Kidney epithelial cell (primary cell): ENCODE results near the gene CSGALNACT2. TPM values are rescaled to one million over a fixed set of nuclear protein-coding genes. Genes with fewer than 3 reads are reported as not detected.

Source experiments
- DNase-seq: peaks from one replicate; pipeline ENCODE4 v3.0.0-alpha.2; 2010; ENCODE audit warnings: low read depth
- H3K27me3 ChIP-seq: 2 replicates; pipeline ENCODE4 v1.6.0; 2011; ENCODE audit warnings: low read length; ENCODE audit not compliant: control insufficient read depth, insufficient read depth
- H3K36me3 ChIP-seq: 2 replicates; pipeline ENCODE4 v1.5.1; 2011; ENCODE audit warnings: low read length; ENCODE audit not compliant: control insufficient read depth, insufficient read depth
- H3K4me3 ChIP-seq: 2 replicates; pipeline ENCODE4 v1.5.1; 2011; ENCODE audit warnings: low read depth, mild to moderate bottlenecking, control low read depth, low read length
- CTCF ChIP-seq: IDR thresholded peaks from 2 replicates; pipeline ENCODE4 v1.5.1; 2011; ENCODE audit warnings: mild to moderate bottlenecking, moderate library complexity, low read length, control low read depth, inconsistent platforms; ENCODE audit not compliant: insufficient read depth, poor library complexity, severe bottlenecking
- total RNA-seq: library from RNA; depleted of rRNA; stranded (reverse); fragments of >200 nt; gene quantifications from 2 replicates; pipeline ENCODE4 v1.2.3, GENCODE V29; 2015

The CSGALNACT2 gene
- 16.0 and 17.3 TPM in 2 replicates for total RNA-seq

GRCh38 chr10:43138021-43138756 is at the start of gene CSGALNACT2:
CSGALNACT2 (plus strand) TSS chr10:43138445; CDS start chr10:43155150, 16,705 bp downstream.
- DNase-seq, result peak; percentile 50

GRCh38 chr10:43089519-43089918 is 48.7 kb upstream of the CSGALNACT2 start:
- H3K27me3 ChIP-seq, result peaks cover 11% of the 10 kb centered on the region
- no peaks in the 10 kb centered on the region for H3K36me3 ChIP-seq
- DNase-seq, result no peak

More at GRCh38 chr10:43138021-43138756, at the start of gene CSGALNACT2:
- Histone ChIP-seq H3K4me3 (peak within 1 kb of the TSS; percentile 63), H3K27me3 (no peaks in the 10 kb centered on the region), H3K36me3 (no peaks in the 10 kb centered on the region)
- TF ChIP-seq CTCF, result no peak

GRCh38 chr10:43090188-43090587 is 48.1 kb upstream of the CSGALNACT2 start:
- DNase-seq, result no peak
- Histone ChIP-seq H3K36me3 (no peaks in the 10 kb centered on the region), H3K4me3 (no peak overlapping the region), H3K27me3 (peaks cover 9% of the 10 kb centered on the region)
- TF ChIP-seq CTCF, result no peak

More at GRCh38 chr10:43089519-43089918, 48.7 kb upstream of the CSGALNACT2 start:
- no peak overlapping the region for H3K4me3 ChIP-seq
- no peak for TF ChIP-seq CTCF

GRCh38 chr10:43090664-43091063 is 47.6 kb upstream of the CSGALNACT2 start:
- TF ChIP-seq CTCF, result no peak
- no peak overlapping the region for H3K4me3 ChIP-seq
- no peaks in the 10 kb centered on the region for H3K36me3 ChIP-seq
- no peak for DNase-seq
- H3K27me3 ChIP-seq, result peaks cover 9% of the 10 kb centered on the region

- Histone ChIP-seq H3K36me3 (no peaks in the 10 kb centered on the region), H3K27me3 (peaks cover 9% of the 10 kb centered on the region), H3K4me3 (no peak overlapping the region)
- DNase-seq, result no peak
- TF ChIP-seq CTCF, result no peak
These were observed 46.4 kb upstream of the CSGALNACT2 start for GRCh38 chr10:43091846-43092245.
